ENCODE data around the gene PTPRG.

The PTPRG gene

DNA sequence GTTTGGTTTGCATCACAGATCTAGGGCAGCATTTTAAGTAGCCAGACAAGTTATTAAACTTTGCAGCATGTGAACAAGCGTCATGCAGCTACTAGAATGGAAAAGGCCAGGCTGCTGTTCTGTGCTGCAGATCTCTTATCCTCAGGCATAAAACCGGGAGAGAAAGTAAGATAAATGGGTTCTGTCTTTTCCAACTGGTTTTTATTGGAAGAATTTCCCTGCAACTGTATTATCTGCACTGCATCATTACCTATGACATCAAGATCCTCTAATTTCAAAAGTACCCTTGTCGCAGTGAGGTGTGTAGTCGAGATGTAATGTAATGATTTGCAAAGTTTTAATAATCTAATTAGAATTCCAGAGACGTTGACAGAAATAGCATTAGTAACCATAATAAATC is 571.6 kb downstream of the PTPRG start:
- TF ChIP-seq, protein P1, sequence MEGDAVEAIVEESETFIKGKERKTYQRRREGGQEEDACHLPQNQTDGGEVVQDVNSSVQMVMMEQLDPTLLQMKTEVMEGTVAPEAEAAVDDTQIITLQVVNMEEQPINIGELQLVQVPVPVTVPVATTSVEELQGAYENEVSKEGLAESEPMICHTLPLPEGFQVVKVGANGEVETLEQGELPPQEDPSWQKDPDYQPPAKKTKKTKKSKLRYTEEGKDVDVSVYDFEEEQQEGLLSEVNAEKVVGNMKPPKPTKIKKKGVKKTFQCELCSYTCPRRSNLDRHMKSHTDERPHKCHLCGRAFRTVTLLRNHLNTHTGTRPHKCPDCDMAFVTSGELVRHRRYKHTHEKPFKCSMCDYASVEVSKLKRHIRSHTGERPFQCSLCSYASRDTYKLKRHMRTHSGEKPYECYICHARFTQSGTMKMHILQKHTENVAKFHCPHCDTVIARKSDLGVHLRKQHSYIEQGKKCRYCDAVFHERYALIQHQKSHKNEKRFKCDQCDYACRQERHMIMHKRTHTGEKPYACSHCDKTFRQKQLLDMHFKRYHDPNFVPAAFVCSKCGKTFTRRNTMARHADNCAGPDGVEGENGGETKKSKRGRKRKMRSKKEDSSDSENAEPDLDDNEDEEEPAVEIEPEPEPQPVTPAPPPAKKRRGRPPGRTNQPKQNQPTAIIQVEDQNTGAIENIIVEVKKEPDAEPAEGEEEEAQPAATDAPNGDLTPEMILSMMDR (IDR thresholded peaks at IDR 0.05; ENCODE audit: insufficient read depth, low read length, poor library complexity, severe bottlenecking), result no peak
- no peak overlapping the region for H3K4me3 ChIP-seq (replicated peaks; ENCODE audit: low read depth, low read length)
- no peaks in the 10 kb centered on the region for H3K27me3 ChIP-seq (replicated peaks; ENCODE audit: control insufficient read depth, insufficient read depth, low read length)
- no peaks in the 10 kb centered on the region for H3K36me3 ChIP-seq (ENCODE audit: control insufficient read depth, insufficient read depth, low read length)
- DNase-seq (ENCODE audit: extremely low read depth, insufficient read length), result no peak

DNA sequence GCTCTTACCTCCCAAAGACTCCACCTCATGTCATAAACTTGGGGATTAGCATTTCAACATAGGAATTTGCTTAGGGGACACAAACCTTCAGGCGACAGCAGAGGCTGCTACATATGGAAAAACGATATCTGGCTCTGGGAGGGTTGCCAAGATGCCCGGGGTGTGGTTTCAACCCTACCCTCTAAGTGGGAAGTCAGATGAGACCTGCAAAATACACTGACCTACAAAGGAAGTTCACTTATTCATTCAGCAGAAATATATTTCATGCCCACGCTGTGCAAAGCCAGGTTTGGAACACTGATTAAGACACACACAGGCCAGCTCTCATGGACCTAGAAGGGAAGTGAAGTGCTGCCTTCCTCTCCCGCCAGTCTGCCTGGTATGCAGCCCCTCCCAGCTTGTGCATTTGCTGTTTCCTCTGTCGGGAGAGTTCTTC is 572.7 kb downstream of the PTPRG start:
- TF ChIP-seq, protein P1 (IDR thresholded peaks at IDR 0.05; ENCODE audit: insufficient read depth, low read length, poor library complexity, severe bottlenecking), result no peak
- no peak for DNase-seq (ENCODE audit: extremely low read depth, insufficient read length)
- H3K4me3 ChIP-seq (replicated peaks; ENCODE audit: low read depth, low read length), result no peak overlapping the region
- no peaks in the 10 kb centered on the region for H3K27me3 ChIP-seq (replicated peaks; ENCODE audit: control insufficient read depth, insufficient read depth, low read length)
- H3K36me3 ChIP-seq (ENCODE audit: control insufficient read depth, insufficient read depth, low read length), result no peaks in the 10 kb centered on the region

DNA sequence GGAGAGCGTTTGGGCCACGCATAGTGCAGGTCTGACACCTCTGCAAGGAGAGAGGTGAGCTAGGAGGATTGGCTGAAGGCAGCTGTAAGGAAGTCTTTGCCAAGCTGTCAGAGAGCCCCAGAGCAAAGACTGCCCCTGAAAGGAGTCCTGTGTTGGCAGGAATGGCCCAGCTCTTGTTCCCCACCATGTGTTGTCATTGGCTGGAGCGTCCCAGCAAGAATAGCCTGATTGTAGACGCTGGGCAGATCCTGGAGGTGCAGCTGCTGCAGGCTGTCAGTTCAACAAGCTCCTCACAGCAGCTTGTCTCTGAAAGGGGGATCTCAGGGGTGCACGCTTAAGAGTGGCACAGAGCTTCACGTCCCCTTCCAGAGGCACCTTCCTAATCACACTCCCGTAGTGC is 574.4 kb downstream of the PTPRG start:
- no peak overlapping the region for H3K4me3 ChIP-seq (replicated peaks; ENCODE audit: low read depth, low read length)
- TF ChIP-seq, protein P1 (IDR thresholded peaks at IDR 0.05; ENCODE audit: insufficient read depth, low read length, poor library complexity, severe bottlenecking), result no peak
- DNase-seq (ENCODE audit: extremely low read depth, insufficient read length), result no peak
- H3K27me3 ChIP-seq (replicated peaks; ENCODE audit: control insufficient read depth, insufficient read depth, low read length), result no peaks in the 10 kb centered on the region
- H3K36me3 ChIP-seq (ENCODE audit: control insufficient read depth, insufficient read depth, low read length), result no peaks in the 10 kb centered on the region

DNA sequence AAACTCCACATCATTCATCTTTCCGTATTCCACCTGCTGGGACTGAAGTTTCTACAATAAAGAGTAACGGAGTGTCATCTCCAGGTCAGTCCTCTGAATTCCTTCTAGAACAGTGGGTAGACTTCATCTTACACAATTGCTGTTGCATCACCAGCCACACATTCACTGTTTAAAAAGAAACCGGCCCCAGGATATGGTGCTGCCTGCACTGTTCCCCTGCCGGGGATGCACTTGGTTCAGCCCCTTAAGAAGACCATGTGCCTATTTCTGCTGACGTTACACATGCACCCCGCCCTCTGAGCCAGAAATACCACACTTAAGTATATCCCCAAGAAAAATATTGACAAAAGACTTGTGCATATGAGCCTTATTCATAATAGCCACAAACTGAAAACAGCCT is 578.6 kb downstream of the PTPRG start:
- TF ChIP-seq, protein P1 (IDR thresholded peaks at IDR 0.05; ENCODE audit: insufficient read depth, low read length, poor library complexity, severe bottlenecking), result no peak
- no peaks in the 10 kb centered on the region for H3K36me3 ChIP-seq (ENCODE audit: control insufficient read depth, insufficient read depth, low read length)
- no peaks in the 10 kb centered on the region for H3K27me3 ChIP-seq (replicated peaks; ENCODE audit: control insufficient read depth, insufficient read depth, low read length)
- H3K4me3 ChIP-seq (replicated peaks; ENCODE audit: low read depth, low read length), result no peak overlapping the region
- no peak for DNase-seq (ENCODE audit: extremely low read depth, insufficient read length)

DNA sequence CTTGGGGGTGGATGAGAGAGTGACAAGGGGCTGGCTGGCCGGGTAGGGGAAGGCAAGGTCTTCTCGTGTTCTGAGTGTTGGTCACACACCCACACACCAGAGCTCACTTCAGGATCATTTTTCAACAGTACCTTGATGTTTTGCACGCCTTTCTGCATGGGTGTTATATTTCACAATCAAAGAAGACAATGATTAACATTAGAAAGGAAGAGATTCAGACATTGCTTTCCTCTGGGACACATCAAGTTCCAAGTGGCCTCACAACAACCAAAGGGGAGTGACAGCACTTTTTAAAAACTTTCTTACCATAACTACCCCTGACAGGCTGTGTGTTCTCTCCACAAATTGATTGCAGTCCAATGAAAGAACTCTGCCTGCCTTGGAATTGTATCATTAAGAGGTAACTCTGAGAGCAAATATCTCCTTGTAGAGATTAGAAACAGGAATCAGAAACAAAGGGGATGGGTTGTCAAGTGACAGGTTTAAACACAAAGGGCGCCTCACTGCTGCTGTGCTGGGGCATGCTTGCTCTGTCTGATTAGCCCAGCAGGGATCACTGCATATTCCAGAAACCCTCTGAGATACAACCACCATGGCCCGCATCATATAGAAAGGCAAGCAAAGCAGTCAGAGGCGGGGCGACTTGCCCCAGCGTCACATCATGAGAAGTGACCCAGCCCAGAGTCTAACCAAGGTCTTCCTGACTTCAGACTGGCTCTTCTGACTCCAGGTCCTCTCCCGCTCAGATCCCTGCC is 581.1 kb downstream of the PTPRG start:
- TF ChIP-seq, protein P1 (IDR thresholded peaks at IDR 0.05; ENCODE audit: insufficient read depth, low read length, poor library complexity, severe bottlenecking), result no peak
- DNase-seq (ENCODE audit: extremely low read depth, insufficient read length), result no peak
- H3K36me3 ChIP-seq (ENCODE audit: control insufficient read depth, insufficient read depth, low read length), result no peaks in the 10 kb centered on the region

More for the DNA sequence above, 581.1 kb downstream of the PTPRG start:
- H3K27me3 ChIP-seq (replicated peaks; ENCODE audit: control insufficient read depth, insufficient read depth, low read length), result no peaks in the 10 kb centered on the region
- no peak overlapping the region for H3K4me3 ChIP-seq (replicated peaks; ENCODE audit: low read depth, low read length)
